SK-N-MC (cell line): ENCODE data around the gene SYT8.
A peak's percentile ranks its signal among the peaks of the same experiment; 100 is the strongest.

Source experiments
- DNase-seq: peaks from one replicate; pipeline ENCODE4 v3.0.0-alpha.2; 2011; ENCODE audit warnings: low read depth, low spot score
- H3K27ac ChIP-seq: fragments of 200-600 bp; sonication (generic); 2 replicates; pipeline ENCODE4 v1.5.1; 2016; ENCODE audit warnings: mixed run types
- H3K36me3 ChIP-seq: fragments of 200-600 bp; sonication (generic); 2 replicates; pipeline ENCODE4 v1.6.1; 2017; ENCODE audit warnings: antibody characterized with exemption, low read length, mixed read lengths; ENCODE audit not compliant: insufficient read depth
- H3K4me3 ChIP-seq: fragments of 200-600 bp; sonication (generic); 2 replicates; pipeline ENCODE4 v1.5.1; 2016
- H3K9ac ChIP-seq: fragments of 200-600 bp; sonication (generic); 2 replicates; pipeline ENCODE4 v1.8.0; 2017; ENCODE audit warnings: mixed run types, mixed read lengths; ENCODE audit not compliant: insufficient read length
- H3K9me3 ChIP-seq: fragments of 200-600 bp; sonication (generic); 2 replicates; pipeline ENCODE4 v1.6.1; 2017; ENCODE audit warnings: low read depth, mild to moderate bottlenecking, antibody characterized with exemption, low read length, moderate library complexity, mixed read lengths
- EZH2 ChIP-seq: fragments of 200-600 bp; sonication (generic); IDR thresholded peaks from one replicate; pipeline ENCODE4 v1.6.1; 2017; ENCODE audit warnings: antibody characterized with exemption
- FOXP2 ChIP-seq: optimal IDR thresholded peaks from 2 replicates; pipeline ENCODE3; 2011; ENCODE audit warnings: mild to moderate bottlenecking, moderate library complexity; ENCODE audit not compliant: insufficient read depth; ENCODE audit errors: extremely low read length, control extremely low read depth
- POLR2AphosphoS5 ChIP-seq: IDR thresholded peaks from 2 replicates; pipeline ENCODE4 v1.6.1; 2012; ENCODE audit warnings: mild to moderate bottlenecking, low read depth, low read length, borderline replicate concordance

The SYT8 gene

GRCh38 chr11:1860108-1860507, 25.3 kb downstream of the SYT8 start:
- Histone ChIP-seq H3K9me3 (no peaks in the 10 kb centered on the region), H3K27ac (no peak overlapping the region), H3K4me3 (no peak overlapping the region), H3K9ac (no peak overlapping the region), H3K36me3 (no peaks in the 10 kb centered on the region)
- TF ChIP-seq EZH2: no peak
- no peak for TF ChIP-seq POLR2AphosphoS5
- TF ChIP-seq FOXP2: no peak
- no peak for DNase-seq

GRCh38 chr11:1861435-1862411, 26.9 kb downstream of the SYT8 start:
- no peak for TF ChIP-seq POLR2AphosphoS5
- no peak for TF ChIP-seq FOXP2
- TF ChIP-seq EZH2: no peak

GRCh38 chr11:1862588-1863351, 28.0 kb downstream of the SYT8 start:
- no peak for DNase-seq
- Histone ChIP-seq H3K9ac (no peak overlapping the region), H3K9me3 (no peaks in the 10 kb centered on the region), H3K27ac (no peak overlapping the region), H3K36me3 (no peaks in the 10 kb centered on the region), H3K4me3 (no peak overlapping the region)
- TF ChIP-seq POLR2AphosphoS5 (no peak), EZH2 (no peak), FOXP2 (no peak)

More at GRCh38 chr11:1861435-1862411, 26.9 kb downstream of the SYT8 start:
- DNase-seq: no peak
- Histone ChIP-seq H3K27ac (no peak overlapping the region), H3K4me3 (no peak overlapping the region), H3K9ac (no peak overlapping the region), H3K9me3 (no peaks in the 10 kb centered on the region), H3K36me3 (no peaks in the 10 kb centered on the region)

- no peak overlapping the region for H3K9ac ChIP-seq
- DNase-seq: no peak
- H3K9me3 ChIP-seq: no peaks in the 10 kb centered on the region
Observed at GRCh38 chr11:1863352-1864216, 28.8 kb downstream of the SYT8 start.

GRCh38 chr11:1864231-1864630, 29.4 kb downstream of the SYT8 start:
- H3K4me3 ChIP-seq: no peak overlapping the region
- H3K36me3 ChIP-seq: no peaks in the 10 kb centered on the region
- no peak overlapping the region for H3K27ac ChIP-seq
- H3K9ac ChIP-seq: no peak overlapping the region
- no peak for DNase-seq
- TF ChIP-seq POLR2AphosphoS5: no peak
- TF ChIP-seq EZH2: no peak
- no peak for TF ChIP-seq FOXP2
- H3K9me3 ChIP-seq: no peaks in the 10 kb centered on the region

More at GRCh38 chr11:1863352-1864216, 28.8 kb downstream of the SYT8 start:
- H3K27ac ChIP-seq: no peak overlapping the region
- TF ChIP-seq FOXP2: no peak
- peak; percentile 30 for TF ChIP-seq EZH2
- H3K4me3 ChIP-seq: no peak overlapping the region
- H3K36me3 ChIP-seq: no peaks in the 10 kb centered on the region

GRCh38 chr11:1864831-1865665, 30.3 kb downstream of the SYT8 start:
- Histone ChIP-seq H3K9me3 (no peaks in the 10 kb centered on the region), H3K4me3 (no peak overlapping the region), H3K9ac (no peak overlapping the region), H3K27ac (no peak overlapping the region), H3K36me3 (no peaks in the 10 kb centered on the region)
- TF ChIP-seq EZH2 (no peak), FOXP2 (no peak), POLR2AphosphoS5 (no peak)
- DNase-seq: no peak

- no peak overlapping the region for H3K9ac ChIP-seq
- H3K27ac ChIP-seq: no peak overlapping the region
- TF ChIP-seq POLR2AphosphoS5 (no peak), EZH2 (no peak), FOXP2 (no peak)
- H3K9me3 ChIP-seq: no peaks in the 10 kb centered on the region
- H3K4me3 ChIP-seq: no peak overlapping the region
- DNase-seq: no peak
- no peaks in the 10 kb centered on the region for H3K36me3 ChIP-seq
Observed at GRCh38 chr11:1866226-1866625, 31.4 kb downstream of the SYT8 start.

GRCh38 chr11:1866776-1867175, 32.0 kb downstream of the SYT8 start:
- no peak overlapping the region for H3K9ac ChIP-seq
- H3K36me3 ChIP-seq: no peaks in the 10 kb centered on the region
- no peaks in the 10 kb centered on the region for H3K9me3 ChIP-seq
- TF ChIP-seq EZH2 (no peak), FOXP2 (no peak), POLR2AphosphoS5 (no peak)
- DNase-seq: no peak
- no peak overlapping the region for H3K4me3 ChIP-seq
- no peak overlapping the region for H3K27ac ChIP-seq
